HG03025 (cell line): Measurements from ENCODE around the gene CFAP69.
A peak's percentile ranks its signal among the peaks of the same experiment; 100 is the strongest.
"Not testable (repeated sequence)": the region's sequence is repeated elsewhere in the genome, so short reads cannot be mapped to it uniquely, and the experiment has no call there.

Source experiments
- ATAC-seq: cut with Tn5 transposase; IDR thresholded peaks from one replicate; pipeline ENCODE4 v1.9.1; 2021; ENCODE audit warnings: mild to moderate bottlenecking, moderate library complexity; ENCODE audit not compliant: unreplicated experiment, low FRiP score

Gene CFAP69

GRCh38 chr7:90334193-90334843 is 89.3 kb downstream of the CFAP69 start:
- no peak for ATAC-seq

- ATAC-seq: not testable (repeated sequence)
These were observed 90.0 kb downstream of the CFAP69 start for GRCh38 chr7:90334926-90335325.

GRCh38 chr7:90337106-90337505 is 92.1 kb downstream of the CFAP69 start:
- no peak for ATAC-seq

GRCh38 chr7:90345016-90345415 is 100.0 kb downstream of the CFAP69 start:
- ATAC-seq: no peak

GRCh38 chr7:90345595-90346335 is 100.8 kb downstream of the CFAP69 start:
- ATAC-seq: peak; percentile 5

GRCh38 chr7:90346336-90347125 is 101.6 kb downstream of the CFAP69 start, which contains the start of gene GTPBP10:
TSS of gene GTPBP10 (plus strand) at chr7:90346716. CDS start at chr7:90346742, 26 bp downstream.
- ATAC-seq: peak; percentile 91

- ATAC-seq: no peak
These were observed 102.8 kb downstream of the CFAP69 start for GRCh38 chr7:90347759-90348158.

- no peak for ATAC-seq
These were observed 104.3 kb downstream of the CFAP69 start for GRCh38 chr7:90349305-90349704.

GRCh38 chr7:90350032-90350431 is 105.1 kb downstream of the CFAP69 start:
- not testable (repeated sequence) for ATAC-seq

GRCh38 chr7:90351987-90352386 is 107.0 kb downstream of the CFAP69 start:
- no peak for ATAC-seq
